Spleen (tissue), 7 donors: Measurements from ENCODE around the gene ZC3H4.

Experiments used
- CTCF ChIP-seq, 11 experiments: fragments of 200-600 bp in 7 of 11; fragments of 450-650 bp in 4 of 11; sonication (generic) in 4 of 11; IDR thresholded peaks in 8 of 11; conservative IDR thresholded peaks in 3 of 11; 1 replicate in 7 of 11; 2 replicates in 4 of 11; pipeline versions ENCODE4 v1.4.0 to v1.8.0; 2016 to 2021; ENCODE audit warnings: antibody characterized with exemption in 11 of 11, inconsistent platforms in 4 of 11, mild to moderate bottlenecking in 1 of 11
- POLR2A ChIP-seq, 3 donors: fragments of 450-650 bp; IDR thresholded peaks; one replicate each; pipeline ENCODE4 v1.5.1; 2017; ENCODE audit warnings: antibody characterized with exemption in 3 of 3, mild to moderate bottlenecking in 1 of 3
- donor health status: DM: no; HTN: no; CAD: no; lungs with moderate emphysema.
- donor health status: DM: no; HTN: no; CAD: no.
- donor health status: DM: no; HTN: no; CAD: no.

DNA sequence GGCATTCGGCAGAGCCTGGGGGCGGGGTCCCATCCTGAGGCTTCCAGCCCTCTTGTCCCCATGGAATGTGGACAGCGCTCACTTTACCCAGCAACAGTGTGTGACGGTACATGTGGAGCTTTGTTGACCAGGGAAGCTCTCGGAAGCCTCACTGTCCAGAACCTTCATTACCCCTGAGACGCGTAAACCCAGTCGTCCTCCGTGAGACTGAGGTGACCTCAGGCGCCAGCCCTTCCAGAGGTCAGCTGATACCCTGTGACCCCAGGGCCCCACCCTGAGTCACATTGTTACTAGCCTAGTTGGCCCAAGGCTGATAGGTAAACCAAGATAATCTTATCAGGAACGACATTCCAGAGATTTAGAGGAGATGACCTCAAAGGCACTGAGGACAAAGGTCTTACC lies 55.0 kb downstream of the ZC3H4 start:
- TF ChIP-seq CTCF (IDR thresholded peaks at IDR 0.05 in 8 of 11, conservative IDR thresholded peaks at IDR 0.05 in 3 of 11) (no peak), POLR2A (IDR thresholded peaks at IDR 0.05) (no peak)
